GM19351 (cell line): ENCODE measurements around the gene GPR171.

ENCODE experiments used
- ATAC-seq: cut with Tn5 transposase; IDR thresholded peaks from one replicate; pipeline ENCODE4 v1.9.1; 2021; ENCODE audit warnings: mild to moderate bottlenecking, moderate library complexity; ENCODE audit not compliant: unreplicated experiment

The GPR171 gene

GRCh38 chr3:151182349-151183079 is 20.5 kb downstream of the GPR171 start:
- no peak for ATAC-seq

- ATAC-seq = no peak
Measured at GRCh38 chr3:151178208-151178845, 24.7 kb downstream of the GPR171 start.

- ATAC-seq = no peak
Measured at GRCh38 chr3:151175952-151176351, 27.1 kb downstream of the GPR171 start.

GRCh38 chr3:151174351-151174750 is 28.7 kb downstream of the GPR171 start:
- ATAC-seq = no peak

- peak; percentile 55 for ATAC-seq
Measured at GRCh38 chr3:151171145-151171757, 31.8 kb downstream of the GPR171 start.

- ATAC-seq = peak; percentile 32
Measured at GRCh38 chr3:151169948-151170679, 32.9 kb downstream of the GPR171 start.

- ATAC-seq = peak; percentile 44
Measured at GRCh38 chr3:151169262-151169947, 33.6 kb downstream of the GPR171 start.

GRCh38 chr3:151168269-151169094 is 34.5 kb downstream of the GPR171 start:
- ATAC-seq = peak; percentile 52

GRCh38 chr3:151166161-151166560 is 36.9 kb downstream of the GPR171 start:
- ATAC-seq = no peak

- no peak for ATAC-seq
Measured at GRCh38 chr3:151165226-151165625, 37.8 kb downstream of the GPR171 start.

GRCh38 chr3:151159806-151160205 is 43.2 kb downstream of the GPR171 start:
- no peak for ATAC-seq

- peak; percentile 97 for ATAC-seq
Measured at GRCh38 chr3:151156618-151157216, 46.3 kb downstream of the GPR171 start.

GRCh38 chr3:151155409-151156128 is 47.4 kb downstream of the GPR171 start:
- no peak for ATAC-seq

GRCh38 chr3:151154566-151154965 is 48.5 kb downstream of the GPR171 start:
- ATAC-seq = no peak

- no peak for ATAC-seq
Measured at GRCh38 chr3:151152455-151153079, 50.4 kb downstream of the GPR171 start.
